ENCODE results near the gene COL1A1. TPM values are rescaled to one million over a fixed set of nuclear protein-coding genes. Genes with fewer than 3 reads are reported as not detected.

Gene COL1A1
- total and polyA plus RNA-seq, 2 of the 13 experiments (the other 11 are each of a cell fraction or from before 2014, with no cell fraction given), result 0.05 TPM; not detected in 1

DNA sequence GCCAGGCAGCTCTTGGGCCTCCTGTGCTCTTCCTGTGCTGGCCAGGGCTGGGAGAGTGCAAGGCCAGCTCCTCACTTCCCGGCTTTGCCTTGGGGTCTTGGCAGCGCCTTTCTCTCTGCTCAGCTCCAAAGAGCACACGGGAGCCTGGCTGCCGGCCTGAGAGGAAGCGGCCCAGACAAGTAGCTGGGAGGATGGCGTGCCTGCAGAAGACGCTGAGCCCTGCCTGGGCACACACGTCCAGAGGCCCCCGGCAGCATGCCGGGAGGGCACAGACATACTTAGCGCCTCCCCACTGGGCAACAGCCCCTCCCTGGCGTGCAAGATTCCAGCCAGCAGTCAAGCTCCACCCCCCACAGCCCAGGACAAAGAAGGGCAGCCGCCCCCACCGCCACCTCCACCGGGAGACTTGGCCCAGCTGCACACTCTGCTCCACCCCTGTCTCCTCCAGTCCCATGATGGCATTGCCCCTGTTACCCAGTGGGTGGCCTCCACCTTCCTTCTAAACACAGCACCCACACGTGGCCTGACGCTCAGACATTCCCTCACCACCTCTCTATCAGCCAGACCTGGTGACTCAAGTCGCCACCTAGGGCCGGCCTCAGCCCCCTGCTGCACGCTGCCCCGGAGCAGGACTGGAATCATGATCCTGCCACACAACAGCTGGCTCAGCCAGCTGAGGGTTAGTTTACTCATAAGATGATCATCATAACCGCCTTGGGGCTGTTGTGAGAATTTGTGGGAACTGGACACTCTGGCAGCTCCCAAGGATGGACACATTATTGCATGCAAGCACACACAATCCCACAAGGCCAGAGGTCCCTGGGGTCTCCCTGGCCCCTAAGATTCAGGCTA is 23.2 kb downstream of the COL1A1 start (continued):
- TF ChIP-seq, protein P1, sequence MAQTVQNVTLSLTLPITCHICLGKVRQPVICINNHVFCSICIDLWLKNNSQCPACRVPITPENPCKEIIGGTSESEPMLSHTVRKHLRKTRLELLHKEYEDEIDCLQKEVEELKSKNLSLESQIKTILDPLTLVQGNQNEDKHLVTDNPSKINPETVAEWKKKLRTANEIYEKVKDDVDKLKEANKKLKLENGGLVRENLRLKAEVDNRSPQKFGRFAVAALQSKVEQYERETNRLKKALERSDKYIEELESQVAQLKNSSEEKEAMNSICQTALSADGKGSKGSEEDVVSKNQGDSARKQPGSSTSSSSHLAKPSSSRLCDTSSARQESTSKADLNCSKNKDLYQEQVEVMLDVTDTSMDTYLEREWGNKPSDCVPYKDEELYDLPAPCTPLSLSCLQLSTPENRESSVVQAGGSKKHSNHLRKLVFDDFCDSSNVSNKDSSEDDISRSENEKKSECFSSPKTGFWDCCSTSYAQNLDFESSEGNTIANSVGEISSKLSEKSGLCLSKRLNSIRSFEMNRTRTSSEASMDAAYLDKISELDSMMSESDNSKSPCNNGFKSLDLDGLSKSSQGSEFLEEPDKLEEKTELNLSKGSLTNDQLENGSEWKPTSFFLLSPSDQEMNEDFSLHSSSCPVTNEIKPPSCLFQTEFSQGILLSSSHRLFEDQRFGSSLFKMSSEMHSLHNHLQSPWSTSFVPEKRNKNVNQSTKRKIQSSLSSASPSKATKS (CRISPR knock-in tag; IDR thresholded peaks at IDR 0.05), result no peak
- TF ChIP-seq ZNF713 (CRISPR knock-in tag; IDR thresholded peaks at IDR 0.05) (no peak), XBP1 (CRISPR knock-in tag; IDR thresholded peaks at IDR 0.05) (no peak), MIER2 (CRISPR knock-in tag; IDR thresholded peaks at IDR 0.05) (no peak), ZFP90 (CRISPR knock-in tag; IDR thresholded peaks at IDR 0.05; ENCODE audit: borderline replicate concordance) (no peak), NR2C2 (CRISPR knock-in tag; IDR thresholded peaks at IDR 0.05; ENCODE audit: borderline replicate concordance) (no peak), SETDB1 (CRISPR knock-in tag; IDR thresholded peaks at IDR 0.05; ENCODE audit: borderline replicate concordance) (no peak), MTF2 (CRISPR knock-in tag; IDR thresholded peaks at IDR 0.05; ENCODE audit: borderline replicate concordance) (no peak), SIN3A (IDR thresholded peaks at IDR 0.05; ENCODE audit: borderline replicate concordance, low read depth, low read length) (no peak; the same call in 1 of the 2 replicates), RBM39 (IDR thresholded peaks at IDR 0.05; ENCODE audit: low read depth, low read length, poor library complexity, severe bottlenecking) (no peak), FLYWCH1 (CRISPR knock-in tag; IDR thresholded peaks at IDR 0.05) (no peak), NCOA1 (CRISPR knock-in tag; IDR thresholded peaks at IDR 0.05) (peak; percentile 2; the same call in 1 of the 2 replicates), HOXA3 (CRISPR knock-in tag; IDR thresholded peaks at IDR 0.05) (peak; percentile 76; the same call in 1 of the 2 replicates)
- TF ChIP-seq, protein P2, sequence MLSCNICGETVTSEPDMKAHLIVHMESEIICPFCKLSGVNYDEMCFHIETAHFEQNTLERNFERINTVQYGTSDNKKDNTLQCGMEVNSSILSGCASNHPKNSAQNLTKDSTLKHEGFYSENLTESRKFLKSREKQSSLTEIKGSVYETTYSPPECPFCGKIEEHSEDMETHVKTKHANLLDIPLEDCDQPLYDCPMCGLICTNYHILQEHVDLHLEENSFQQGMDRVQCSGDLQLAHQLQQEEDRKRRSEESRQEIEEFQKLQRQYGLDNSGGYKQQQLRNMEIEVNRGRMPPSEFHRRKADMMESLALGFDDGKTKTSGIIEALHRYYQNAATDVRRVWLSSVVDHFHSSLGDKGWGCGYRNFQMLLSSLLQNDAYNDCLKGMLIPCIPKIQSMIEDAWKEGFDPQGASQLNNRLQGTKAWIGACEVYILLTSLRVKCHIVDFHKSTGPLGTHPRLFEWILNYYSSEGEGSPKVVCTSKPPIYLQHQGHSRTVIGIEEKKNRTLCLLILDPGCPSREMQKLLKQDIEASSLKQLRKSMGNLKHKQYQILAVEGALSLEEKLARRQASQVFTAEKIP (CRISPR knock-in tag; IDR thresholded peaks at IDR 0.05; ENCODE audit: borderline replicate concordance), result no peak
- TF ChIP-seq, protein P3, sequence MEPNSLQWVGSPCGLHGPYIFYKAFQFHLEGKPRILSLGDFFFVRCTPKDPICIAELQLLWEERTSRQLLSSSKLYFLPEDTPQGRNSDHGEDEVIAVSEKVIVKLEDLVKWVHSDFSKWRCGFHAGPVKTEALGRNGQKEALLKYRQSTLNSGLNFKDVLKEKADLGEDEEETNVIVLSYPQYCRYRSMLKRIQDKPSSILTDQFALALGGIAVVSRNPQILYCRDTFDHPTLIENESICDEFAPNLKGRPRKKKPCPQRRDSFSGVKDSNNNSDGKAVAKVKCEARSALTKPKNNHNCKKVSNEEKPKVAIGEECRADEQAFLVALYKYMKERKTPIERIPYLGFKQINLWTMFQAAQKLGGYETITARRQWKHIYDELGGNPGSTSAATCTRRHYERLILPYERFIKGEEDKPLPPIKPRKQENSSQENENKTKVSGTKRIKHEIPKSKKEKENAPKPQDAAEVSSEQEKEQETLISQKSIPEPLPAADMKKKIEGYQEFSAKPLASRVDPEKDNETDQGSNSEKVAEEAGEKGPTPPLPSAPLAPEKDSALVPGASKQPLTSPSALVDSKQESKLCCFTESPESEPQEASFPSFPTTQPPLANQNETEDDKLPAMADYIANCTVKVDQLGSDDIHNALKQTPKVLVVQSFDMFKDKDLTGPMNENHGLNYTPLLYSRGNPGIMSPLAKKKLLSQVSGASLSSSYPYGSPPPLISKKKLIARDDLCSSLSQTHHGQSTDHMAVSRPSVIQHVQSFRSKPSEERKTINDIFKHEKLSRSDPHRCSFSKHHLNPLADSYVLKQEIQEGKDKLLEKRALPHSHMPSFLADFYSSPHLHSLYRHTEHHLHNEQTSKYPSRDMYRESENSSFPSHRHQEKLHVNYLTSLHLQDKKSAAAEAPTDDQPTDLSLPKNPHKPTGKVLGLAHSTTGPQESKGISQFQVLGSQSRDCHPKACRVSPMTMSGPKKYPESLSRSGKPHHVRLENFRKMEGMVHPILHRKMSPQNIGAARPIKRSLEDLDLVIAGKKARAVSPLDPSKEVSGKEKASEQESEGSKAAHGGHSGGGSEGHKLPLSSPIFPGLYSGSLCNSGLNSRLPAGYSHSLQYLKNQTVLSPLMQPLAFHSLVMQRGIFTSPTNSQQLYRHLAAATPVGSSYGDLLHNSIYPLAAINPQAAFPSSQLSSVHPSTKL (CRISPR knock-in tag; IDR thresholded peaks at IDR 0.05), result peak; percentile 32
- TF ChIP-seq, protein P4, sequence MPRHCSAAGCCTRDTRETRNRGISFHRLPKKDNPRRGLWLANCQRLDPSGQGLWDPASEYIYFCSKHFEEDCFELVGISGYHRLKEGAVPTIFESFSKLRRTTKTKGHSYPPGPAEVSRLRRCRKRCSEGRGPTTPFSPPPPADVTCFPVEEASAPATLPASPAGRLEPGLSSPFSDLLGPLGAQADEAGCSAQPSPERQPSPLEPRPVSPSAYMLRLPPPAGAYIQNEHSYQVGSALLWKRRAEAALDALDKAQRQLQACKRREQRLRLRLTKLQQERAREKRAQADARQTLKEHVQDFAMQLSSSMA (CRISPR knock-in tag; IDR thresholded peaks at IDR 0.05), result peak; percentile 54; the same call in 1 of the 2 replicates
- TF ChIP-seq, protein P5, sequence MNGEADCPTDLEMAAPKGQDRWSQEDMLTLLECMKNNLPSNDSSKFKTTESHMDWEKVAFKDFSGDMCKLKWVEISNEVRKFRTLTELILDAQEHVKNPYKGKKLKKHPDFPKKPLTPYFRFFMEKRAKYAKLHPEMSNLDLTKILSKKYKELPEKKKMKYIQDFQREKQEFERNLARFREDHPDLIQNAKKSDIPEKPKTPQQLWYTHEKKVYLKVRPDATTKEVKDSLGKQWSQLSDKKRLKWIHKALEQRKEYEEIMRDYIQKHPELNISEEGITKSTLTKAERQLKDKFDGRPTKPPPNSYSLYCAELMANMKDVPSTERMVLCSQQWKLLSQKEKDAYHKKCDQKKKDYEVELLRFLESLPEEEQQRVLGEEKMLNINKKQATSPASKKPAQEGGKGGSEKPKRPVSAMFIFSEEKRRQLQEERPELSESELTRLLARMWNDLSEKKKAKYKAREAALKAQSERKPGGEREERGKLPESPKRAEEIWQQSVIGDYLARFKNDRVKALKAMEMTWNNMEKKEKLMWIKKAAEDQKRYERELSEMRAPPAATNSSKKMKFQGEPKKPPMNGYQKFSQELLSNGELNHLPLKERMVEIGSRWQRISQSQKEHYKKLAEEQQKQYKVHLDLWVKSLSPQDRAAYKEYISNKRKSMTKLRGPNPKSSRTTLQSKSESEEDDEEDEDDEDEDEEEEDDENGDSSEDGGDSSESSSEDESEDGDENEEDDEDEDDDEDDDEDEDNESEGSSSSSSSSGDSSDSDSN (CRISPR knock-in tag; IDR thresholded peaks at IDR 0.05), result peak; percentile 16
